Ovary (tissue), 9 donors: ENCODE measurements around the gene SEMA4G. TPM values are rescaled to one million over a fixed set of nuclear protein-coding genes. Genes with fewer than 3 reads are reported as not detected.

Experiments
- DNase-seq, 5 donors: peaks; one replicate each; pipeline ENCODE4 v3.0.0-alpha.2; 2019 to 2020
- H3K27ac ChIP-seq, 2 donors: fragments of 200-600 bp; one replicate each; pipeline versions ENCODE4 v1.5.1 to v1.8.0; 2019 to 2022
- H3K27me3 ChIP-seq: fragments of 200-600 bp; one replicate; pipeline ENCODE4 v1.8.0; 2022
- H3K36me3 ChIP-seq: fragments of 200-600 bp; sonication (generic); one replicate; pipeline ENCODE4 v1.5.1; 2019
- H3K4me1 ChIP-seq: one replicate; pipeline ENCODE4 v1.8.1; 2013; ENCODE audit warnings: mild to moderate bottlenecking, moderate library complexity; ENCODE audit not compliant: insufficient read depth
- H3K4me3 ChIP-seq: fragments of 200-600 bp; sonication (generic); one replicate; pipeline ENCODE4 v1.5.1; 2017
- H3K9me3 ChIP-seq, 2 donors: fragments of 200-600 bp in 1 of 2; sonication (generic) in 1 of 2; one replicate each; pipeline versions ENCODE4 v1.5.1 to v1.8.1; 2013 to 2019; ENCODE audit warnings: mild to moderate bottlenecking in 1 of 2, moderate library complexity in 1 of 2
- EP300 ChIP-seq: sonication (generic); formaldehyde crosslinking; IDR thresholded peaks from one replicate; pipeline ENCODE4 v1.6.1; 2017; ENCODE audit warnings: antibody characterized with exemption
- POLR2A ChIP-seq: fragments of 450-650 bp; IDR thresholded peaks from one replicate; pipeline ENCODE4 v1.6.1; 2017; ENCODE audit warnings: antibody characterized with exemption, mild to moderate bottlenecking, moderate library complexity
- WGBS, 3 donors: extraction: QIAGEN DNeasy Blood & Tissue Kit in 1 of 3; methylation state at CpG; one replicate each; pipeline versions ENCODE4 v1.1.5 to v1.1.7; 2013 to 2017; 5-methylcytosine and 5-hydroxymethylcytosine counted together
- intact Hi-C, 4 donors: fragments of 100-400 bp; cut with DNase I; formaldehyde crosslinking; loops; one replicate each; pipeline versions ENCODE4 v1.11.0 to v1.15.1; 2022 to 2023
- polyA plus RNA-seq, 2 donors: library from polyadenylated mRNA; stranded (reverse); fragments of 200-250 nt in 1 of 2; fragments of 350-450 nt in 1 of 2; fragmentation: Illumina TruSeq in 1 of 2; extraction: RNeasy Lipid Tissue Mini Kit (QIAGEN cat#74804) in 1 of 2; gene quantifications; one replicate each; pipeline ENCODE4 v1.2.3, GENCODE V29; 2013 to 2014
- total RNA-seq, 7 donors: library from RNA; depleted of rRNA in 2 of 7; stranded (reverse); fragments of >200 nt in 2 of 7; fragmentation: NEBNext Ultra II Directional in 3 of 7; extraction: Animal tissue kit (Norgen Biotek cat#: 25700) in 3 of 7; gene quantifications; one replicate each; pipeline versions ENCODE4 v1.1.0 to v1.2.4, GENCODE V29; 2016 to 2023
- TF ChIP-seq, protein P1 (sequence below), 3 donors: fragments of 450-650 bp in 2 of 3; fragments of 200-600 bp in 1 of 3; IDR thresholded peaks; one replicate each; pipeline versions ENCODE4 v1.5.1 to v1.8.0; 2016 to 2022; ENCODE audit warnings: antibody characterized with exemption in 3 of 3, mild to moderate bottlenecking in 1 of 3
- donor health status: DM: no; HTN: no; CAD: no; lungs with moderate emphysema.
- donor health status: DM: no; HTN: no; CAD: no.
- donor health status: Bipolar disorder and iron deficiency.
- donor health status: DM: yes; HTN: yes; CAD: no.
- donor health status: DM: no; HTN: no; CAD: no.
- donor health status: DM: yes; HTN: yes; CAD: no.

SEMA4G gene
- total and polyA plus RNA-seq, 9 donors: 5.9 to 25.5 (median 13.1) TPM

DNA sequence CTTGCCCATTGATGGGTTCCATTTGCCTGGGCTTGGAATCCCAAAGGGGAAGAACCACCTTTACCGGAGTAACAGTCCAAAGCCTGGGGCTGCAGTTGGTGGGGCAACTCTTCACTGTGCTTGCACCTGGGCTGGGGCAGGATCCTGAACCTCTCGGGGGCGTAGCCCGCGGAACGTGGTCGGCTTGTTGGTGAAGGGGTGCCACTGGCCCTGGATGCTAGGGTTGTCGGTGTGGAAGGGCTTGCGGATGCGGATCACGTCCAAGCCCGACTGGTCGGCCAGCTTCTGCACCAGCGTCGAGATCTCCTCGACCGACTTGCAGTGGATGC lies 17.3 kb downstream of the SEMA4G start:
- peak overlapping the region; percentile 94 for H3K4me3 ChIP-seq
- DNase-seq: no peak
- no peak for TF ChIP-seq EP300
- TF ChIP-seq, protein P1, sequence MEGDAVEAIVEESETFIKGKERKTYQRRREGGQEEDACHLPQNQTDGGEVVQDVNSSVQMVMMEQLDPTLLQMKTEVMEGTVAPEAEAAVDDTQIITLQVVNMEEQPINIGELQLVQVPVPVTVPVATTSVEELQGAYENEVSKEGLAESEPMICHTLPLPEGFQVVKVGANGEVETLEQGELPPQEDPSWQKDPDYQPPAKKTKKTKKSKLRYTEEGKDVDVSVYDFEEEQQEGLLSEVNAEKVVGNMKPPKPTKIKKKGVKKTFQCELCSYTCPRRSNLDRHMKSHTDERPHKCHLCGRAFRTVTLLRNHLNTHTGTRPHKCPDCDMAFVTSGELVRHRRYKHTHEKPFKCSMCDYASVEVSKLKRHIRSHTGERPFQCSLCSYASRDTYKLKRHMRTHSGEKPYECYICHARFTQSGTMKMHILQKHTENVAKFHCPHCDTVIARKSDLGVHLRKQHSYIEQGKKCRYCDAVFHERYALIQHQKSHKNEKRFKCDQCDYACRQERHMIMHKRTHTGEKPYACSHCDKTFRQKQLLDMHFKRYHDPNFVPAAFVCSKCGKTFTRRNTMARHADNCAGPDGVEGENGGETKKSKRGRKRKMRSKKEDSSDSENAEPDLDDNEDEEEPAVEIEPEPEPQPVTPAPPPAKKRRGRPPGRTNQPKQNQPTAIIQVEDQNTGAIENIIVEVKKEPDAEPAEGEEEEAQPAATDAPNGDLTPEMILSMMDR (IDR thresholded peaks at IDR 0.05): no peak
- TF ChIP-seq POLR2A: no peak
- no peaks in the 10 kb centered on the region for H3K36me3 ChIP-seq
- WGBS, 3 donors: 7 to 9% (median 8%) methylated on average over 17 of the region's 17 CpGs
- H3K27me3 ChIP-seq: no peaks in the 10 kb centered on the region
- H3K27ac ChIP-seq: peak overlapping the region in 1 of 2 donors; percentile 58
- no peaks in the 10 kb centered on the region for H3K9me3 ChIP-seq
- intact Hi-C loops: no loop called here
- peaks cover 19% of the 10 kb centered on the region for H3K4me1 ChIP-seq

DNA sequence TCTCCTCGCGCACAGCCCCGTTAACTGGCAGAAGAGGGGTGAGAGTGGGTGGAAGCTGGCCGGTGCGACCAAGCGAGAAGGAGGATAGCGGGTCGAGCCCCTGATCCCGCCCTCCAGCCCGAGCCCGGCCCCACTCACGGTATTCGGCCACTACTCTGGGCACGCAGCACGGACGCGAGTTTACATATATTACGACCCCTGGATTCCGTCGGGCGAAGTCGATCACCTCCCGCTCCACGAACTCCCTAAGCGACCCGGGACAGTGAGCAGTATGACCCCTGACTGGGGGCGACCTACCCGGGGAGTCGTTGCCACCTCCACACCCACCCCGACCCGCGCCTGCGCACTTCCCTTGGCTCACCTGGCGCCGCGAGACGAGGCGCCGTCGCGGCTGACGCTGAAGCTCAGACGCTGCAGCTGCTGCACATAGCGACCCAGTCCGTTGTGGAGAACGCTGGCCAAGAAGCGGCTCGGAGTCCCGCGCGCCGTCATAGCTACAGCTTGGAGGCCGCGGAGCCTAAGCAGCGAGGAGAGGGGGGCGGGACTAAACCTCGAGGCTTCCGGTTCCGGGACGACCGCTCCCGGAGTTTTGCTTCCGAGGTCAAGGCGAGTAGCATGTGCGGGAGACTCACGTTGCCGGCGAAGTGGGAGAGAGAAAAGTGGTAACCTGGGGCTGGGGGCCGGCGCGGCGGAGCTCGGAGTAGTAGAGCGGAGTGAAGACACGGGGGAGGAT lies 17.8 kb downstream of the SEMA4G start, which contains the start of the genes MRPL43 and TWNK:
Gene MRPL43, minus strand, starts transcription at position 546 of the 733 bp plus-strand sequence. Its CDS starts 54 bp downstream, at position 492.
Gene TWNK, plus strand, starts transcription at position 592 of the 733 bp plus-strand sequence. CDS start 668 bp downstream, outside the sequence.
- H3K27ac ChIP-seq: peak within 1 kb of the TSS in 1 of 2 donors; percentile 58
- WGBS, 3 donors: 0 to 1% (median 1%) methylated on average over 75 of the region's 75 CpGs
- DNase-seq: peak; percentile 81 to 90 (median 84)
- no peaks in the 10 kb centered on the region for H3K36me3 ChIP-seq
- H3K4me3 ChIP-seq: peak within 1 kb of the TSS; percentile 94
- H3K4me1 ChIP-seq: peaks cover 19% of the 10 kb centered on the region
- H3K9me3 ChIP-seq: no peaks in the 10 kb centered on the region
- TF ChIP-seq EP300: no peak
- TF ChIP-seq, protein P1 (IDR thresholded peaks at IDR 0.05): no peak
- TF ChIP-seq POLR2A: peak; percentile 56
- intact Hi-C loops: no loop called here
- H3K27me3 ChIP-seq: no peaks in the 10 kb centered on the region

DNA sequence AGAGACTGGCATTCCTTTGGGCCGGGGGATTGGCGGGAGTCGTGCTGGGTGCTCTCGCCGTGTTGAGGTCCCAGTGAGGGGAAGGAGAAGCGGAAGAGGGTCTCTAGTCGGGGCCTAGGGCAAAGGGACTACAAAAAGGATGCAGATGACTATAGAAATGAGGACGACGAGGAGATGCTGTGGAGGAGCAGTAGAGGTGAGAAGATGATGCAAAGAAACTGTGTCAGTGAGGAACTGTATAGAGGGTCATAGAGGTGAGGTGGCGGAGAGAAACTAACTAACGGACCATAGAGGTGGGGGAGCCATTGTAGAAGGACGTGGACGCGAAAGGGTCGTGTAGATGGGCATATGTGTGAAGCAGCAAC lies 18.4 kb downstream of the SEMA4G start:
- Histone ChIP-seq H3K27ac (peak overlapping the region in 1 of 2 donors; percentile 58), H3K4me3 (peak overlapping the region; percentile 94), H3K27me3 (no peaks in the 10 kb centered on the region), H3K4me1 (peaks cover 19% of the 10 kb centered on the region), H3K9me3 (no peaks in the 10 kb centered on the region), H3K36me3 (no peaks in the 10 kb centered on the region)
- TF ChIP-seq, protein P1 (IDR thresholded peaks at IDR 0.05): no peak
- intact Hi-C loops: no loop called here
- no peak for DNase-seq
- WGBS, 3 donors: 0 to 2% (median 1%) methylated on average over 15 of the region's 15 CpGs

DNA sequence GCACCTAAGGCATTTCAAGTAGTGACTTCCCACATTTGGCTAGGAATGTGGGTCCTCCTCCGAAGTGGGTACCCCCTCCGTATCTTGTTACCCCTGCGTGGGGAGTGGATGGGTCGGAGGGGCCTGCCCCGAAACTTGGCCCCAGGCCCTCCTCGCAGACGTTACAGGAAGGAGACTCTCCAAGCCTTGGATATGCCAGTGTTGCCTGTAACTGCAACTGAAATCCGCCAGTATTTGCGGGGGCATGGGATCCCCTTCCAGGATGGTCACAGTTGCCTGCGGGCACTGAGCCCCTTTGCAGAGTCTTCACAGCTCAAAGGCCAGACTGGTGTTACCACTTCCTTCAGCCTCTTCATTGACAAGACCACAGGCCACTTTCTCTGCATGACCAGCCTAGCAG lies 18.9 kb downstream of the SEMA4G start:
- 38 to 49% (median 47%) methylated on average over 10 of the region's 10 CpGs for WGBS, 3 donors
- Histone ChIP-seq H3K27ac (no peak overlapping the region), H3K4me1 (peaks cover 19% of the 10 kb centered on the region), H3K36me3 (no peaks in the 10 kb centered on the region), H3K9me3 (no peaks in the 10 kb centered on the region), H3K27me3 (no peaks in the 10 kb centered on the region), H3K4me3 (peak overlapping the region; percentile 94)
- TF ChIP-seq, protein P1 (IDR thresholded peaks at IDR 0.05): no peak
- TF ChIP-seq POLR2A: no peak
- TF ChIP-seq EP300: no peak
- intact Hi-C loops: no loop called here
- DNase-seq: peak in 1 of 5 donors; percentile 26
